ENCODE measurements around the gene CAAP1.

The CAAP1 gene, protein sequence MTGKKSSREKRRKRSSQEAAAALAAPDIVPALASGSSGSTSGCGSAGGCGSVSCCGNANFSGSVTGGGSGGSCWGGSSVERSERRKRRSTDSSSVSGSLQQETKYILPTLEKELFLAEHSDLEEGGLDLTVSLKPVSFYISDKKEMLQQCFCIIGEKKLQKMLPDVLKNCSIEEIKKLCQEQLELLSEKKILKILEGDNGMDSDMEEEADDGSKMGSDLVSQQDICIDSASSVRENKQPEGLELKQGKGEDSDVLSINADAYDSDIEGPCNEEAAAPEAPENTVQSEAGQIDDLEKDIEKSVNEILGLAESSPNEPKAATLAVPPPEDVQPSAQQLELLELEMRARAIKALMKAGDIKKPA

DNA sequence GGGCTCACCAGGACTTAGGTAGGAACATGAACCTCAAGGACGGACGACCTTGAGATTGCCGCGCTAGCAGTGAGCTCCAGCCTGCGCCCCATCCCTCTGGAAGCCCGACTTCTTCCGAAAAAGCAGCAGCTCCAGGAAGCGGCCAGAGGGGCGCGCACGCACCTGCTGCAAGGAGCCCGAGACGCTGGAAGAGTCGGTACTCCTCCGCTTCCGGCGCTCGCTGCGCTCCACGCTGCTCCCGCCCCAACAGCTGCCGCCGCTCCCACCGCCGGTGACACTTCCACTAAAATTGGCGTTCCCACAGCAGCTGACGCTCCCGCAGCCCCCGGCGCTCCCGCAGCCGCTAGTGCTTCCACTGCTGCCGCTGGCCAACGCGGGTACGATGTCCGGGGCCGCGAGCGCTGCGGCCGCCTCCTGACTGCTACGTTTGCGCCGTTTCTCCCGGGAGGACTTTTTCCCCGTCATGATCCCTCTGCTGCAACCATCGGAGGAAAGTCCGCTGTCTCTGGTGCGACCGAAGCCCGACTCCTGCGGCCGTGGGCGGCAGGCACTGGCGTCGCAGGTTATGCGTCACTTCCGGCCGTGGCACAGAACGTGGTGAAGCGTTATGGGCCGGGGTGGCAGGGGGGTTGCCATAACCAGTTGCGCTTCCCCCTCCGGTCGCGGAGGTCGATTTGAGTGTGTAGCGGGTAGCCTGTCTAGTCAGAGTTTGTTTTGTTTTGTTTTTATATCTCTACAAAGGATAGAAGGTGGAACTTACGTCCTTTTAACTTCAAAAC is at the start of gene CAAP1:
CAAP1 (minus strand) TSS at position 552 of the 779 bp plus-strand sequence; CDS start at position 465, 87 bp downstream.
- DNase-seq (ENCODE audit: low spot score) = peak; percentile 92

DNA sequence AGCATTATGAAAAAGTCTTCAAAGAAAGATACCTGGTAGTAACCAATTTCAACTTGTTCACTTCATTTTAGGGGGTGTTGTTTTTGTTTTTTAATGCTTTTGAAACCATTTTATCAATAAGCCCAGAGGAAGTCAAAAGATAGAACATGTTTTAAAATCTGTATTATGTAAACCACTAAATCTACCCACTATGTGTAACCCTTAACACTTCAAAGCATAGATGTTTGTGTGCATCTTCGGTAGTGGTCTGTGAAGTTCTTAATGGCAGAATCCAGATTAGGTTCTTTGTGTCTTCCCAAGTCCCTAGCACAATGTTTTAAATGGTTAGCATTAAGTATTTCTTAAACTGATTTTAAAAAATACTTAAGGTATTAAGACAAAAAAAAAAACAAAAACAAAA is 48.2 kb upstream of the CAAP1 start:
- TF ChIP-seq, protein P1, sequence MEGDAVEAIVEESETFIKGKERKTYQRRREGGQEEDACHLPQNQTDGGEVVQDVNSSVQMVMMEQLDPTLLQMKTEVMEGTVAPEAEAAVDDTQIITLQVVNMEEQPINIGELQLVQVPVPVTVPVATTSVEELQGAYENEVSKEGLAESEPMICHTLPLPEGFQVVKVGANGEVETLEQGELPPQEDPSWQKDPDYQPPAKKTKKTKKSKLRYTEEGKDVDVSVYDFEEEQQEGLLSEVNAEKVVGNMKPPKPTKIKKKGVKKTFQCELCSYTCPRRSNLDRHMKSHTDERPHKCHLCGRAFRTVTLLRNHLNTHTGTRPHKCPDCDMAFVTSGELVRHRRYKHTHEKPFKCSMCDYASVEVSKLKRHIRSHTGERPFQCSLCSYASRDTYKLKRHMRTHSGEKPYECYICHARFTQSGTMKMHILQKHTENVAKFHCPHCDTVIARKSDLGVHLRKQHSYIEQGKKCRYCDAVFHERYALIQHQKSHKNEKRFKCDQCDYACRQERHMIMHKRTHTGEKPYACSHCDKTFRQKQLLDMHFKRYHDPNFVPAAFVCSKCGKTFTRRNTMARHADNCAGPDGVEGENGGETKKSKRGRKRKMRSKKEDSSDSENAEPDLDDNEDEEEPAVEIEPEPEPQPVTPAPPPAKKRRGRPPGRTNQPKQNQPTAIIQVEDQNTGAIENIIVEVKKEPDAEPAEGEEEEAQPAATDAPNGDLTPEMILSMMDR (IDR thresholded peaks at IDR 0.05; ENCODE audit: extremely low read depth, missing control alignments) = no peak
- DNase-seq (ENCODE audit: low spot score) = no peak

More for the DNA sequence above, at the start of gene CAAP1:
- TF ChIP-seq, protein P1 (IDR thresholded peaks at IDR 0.05; ENCODE audit: extremely low read depth, missing control alignments) = peak; percentile 40

GRCh38 chr9:26939955-26940711 is 47.5 kb upstream of the CAAP1 start:
- TF ChIP-seq, protein P1 (IDR thresholded peaks at IDR 0.05; ENCODE audit: extremely low read depth, missing control alignments) = no peak
- no peak for DNase-seq (ENCODE audit: low spot score)

DNA sequence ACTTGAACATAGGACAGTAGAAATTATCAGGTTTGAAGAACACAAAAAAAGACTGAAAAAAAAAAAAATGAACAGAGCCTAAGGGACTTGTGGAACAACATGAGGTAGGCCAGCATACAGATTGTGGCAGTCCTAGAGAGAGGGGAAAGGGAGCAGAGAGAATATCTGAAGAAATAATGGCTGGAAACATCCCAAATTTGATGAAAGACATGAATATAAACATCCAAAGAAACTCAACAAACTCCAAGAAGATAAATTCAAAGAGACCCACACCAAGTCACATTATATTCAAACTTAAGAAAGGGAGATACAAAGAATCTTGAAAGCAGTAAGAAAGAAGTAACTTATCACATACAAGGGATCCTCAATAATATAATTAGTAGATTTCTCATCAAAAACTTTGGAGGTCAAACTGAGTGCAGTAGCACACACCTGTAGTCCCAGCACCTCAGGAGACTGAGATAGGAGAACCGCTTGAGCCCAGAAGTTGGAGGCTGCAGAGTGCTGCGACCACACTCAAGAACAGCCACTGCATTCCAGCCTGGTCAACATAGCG is 45.3 kb upstream of the CAAP1 start:
- no peak for DNase-seq (ENCODE audit: low spot score)
- TF ChIP-seq, protein P1 (IDR thresholded peaks at IDR 0.05; ENCODE audit: extremely low read depth, missing control alignments) = no peak

GRCh38 chr9:26935847-26936246 is 43.2 kb upstream of the CAAP1 start:
- DNase-seq (ENCODE audit: low spot score) = no peak
- TF ChIP-seq, protein P1 (IDR thresholded peaks at IDR 0.05; ENCODE audit: extremely low read depth, missing control alignments) = no peak

DNA sequence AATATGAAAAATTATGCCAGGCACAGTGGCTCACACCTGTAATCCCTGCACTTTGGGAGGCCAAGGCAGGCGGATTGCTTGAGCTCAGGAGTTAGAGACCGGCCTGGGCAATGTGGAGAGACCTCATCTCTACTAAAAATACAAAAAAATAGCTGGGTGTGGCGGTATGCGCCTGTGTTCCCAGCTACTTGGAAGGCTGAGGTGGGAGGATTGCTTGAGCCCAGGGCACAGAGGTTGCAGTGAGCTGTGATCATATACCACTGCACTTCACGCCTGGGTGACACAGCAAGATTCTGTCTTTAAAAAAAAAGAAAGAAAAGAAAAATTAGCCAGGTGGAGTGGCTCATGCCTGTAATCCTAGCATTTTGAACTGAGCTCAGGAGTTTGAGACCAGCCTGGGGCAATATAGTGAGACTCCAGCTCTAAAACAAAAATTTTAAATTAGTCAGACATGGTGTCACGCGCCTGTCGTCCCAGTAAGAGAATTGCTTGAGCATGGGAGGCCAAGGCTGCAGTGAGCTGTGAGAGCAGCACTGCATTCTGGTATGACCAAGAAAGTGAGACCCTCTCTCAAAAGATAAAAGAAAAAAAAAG is 36.4 kb upstream of the CAAP1 start:
- TF ChIP-seq, protein P1 (IDR thresholded peaks at IDR 0.05; ENCODE audit: extremely low read depth, missing control alignments) = no peak
- no peak for DNase-seq (ENCODE audit: low spot score)
